HepG2 (cell line): ENCODE data around the gene WDR6. TPM values are rescaled to one million over a fixed set of nuclear protein-coding genes. Genes with fewer than 3 reads are reported as not detected.

Source experiments
- CENPX ChIP-seq: sonication (generic); formaldehyde crosslinking; IDR thresholded peaks from 2 replicates; pipeline ENCODE4 v1.9.0; 2021; ENCODE audit warnings: mild to moderate bottlenecking, missing genetic modification reagents, moderate library complexity
- CHD2 ChIP-seq: IDR thresholded peaks from 2 replicates; pipeline ENCODE4 v1.6.1; 2011; ENCODE audit warnings: low read depth, low read length, improper control_type of control experiment
- CREB1 ChIP-seq, 2 experiments: fragments of 450-650 bp in 1 of 2; IDR thresholded peaks; 2 replicates each; pipeline ENCODE4 v1.6.1; 2016 to 2017; ENCODE audit warnings: control low read depth in 1 of 2, mild to moderate bottlenecking in 1 of 2, missing compliant biosample characterization in 1 of 2, missing genetic modification characterization in 1 of 2
- ERF ChIP-seq: IDR thresholded peaks from 2 replicates; pipeline ENCODE4 v1.6.1; 2018; ENCODE audit warnings: missing biosample characterization, missing genetic modification reagents
- ETV5 ChIP-seq: IDR thresholded peaks from 2 replicates; pipeline ENCODE4 v1.6.1; 2018; ENCODE audit warnings: missing biosample characterization, missing genetic modification reagents, inconsistent platforms, borderline replicate concordance
- GABPB1 ChIP-seq: IDR thresholded peaks from 2 replicates; pipeline ENCODE4 v1.6.1; 2016; ENCODE audit warnings: mild to moderate bottlenecking, missing genetic modification reagents, moderate library complexity, missing compliant biosample characterization
- IRF1 ChIP-seq: sonication (generic); formaldehyde crosslinking; IDR thresholded peaks from 2 replicates; pipeline ENCODE4 v1.4.0; 2020; ENCODE audit warnings: low read depth, mild to moderate bottlenecking, missing genetic modification reagents
- KDM5A ChIP-seq: fragments of 200-600 bp; sonication (generic); IDR thresholded peaks from 2 replicates; pipeline ENCODE4 v1.7.0; 2018; ENCODE audit warnings: antibody characterized with exemption, mild to moderate bottlenecking, low read length, borderline replicate concordance
- KLF11 ChIP-seq: IDR thresholded peaks from 2 replicates; pipeline ENCODE4 v1.6.1; 2016; ENCODE audit warnings: missing compliant biosample characterization
- KLF12 ChIP-seq: sonication (generic); formaldehyde crosslinking; IDR thresholded peaks from 2 replicates; pipeline ENCODE4 v1.4.0; 2020; ENCODE audit warnings: missing genetic modification reagents, borderline replicate concordance
- MEF2D ChIP-seq: sonication (generic); formaldehyde crosslinking; IDR thresholded peaks from 2 replicates; pipeline ENCODE4 v1.5.1; 2020; ENCODE audit warnings: mild to moderate bottlenecking, missing genetic modification reagents
- MEIS1 ChIP-seq: sonication (generic); formaldehyde crosslinking; IDR thresholded peaks from 2 replicates; pipeline ENCODE4 v1.9.0; 2021; ENCODE audit warnings: mild to moderate bottlenecking, missing genetic modification reagents, moderate library complexity, borderline replicate concordance
- NCOA2 ChIP-seq: sonication (generic); formaldehyde crosslinking; IDR thresholded peaks from 2 replicates; pipeline ENCODE4 v1.8.0; 2022; ENCODE audit warnings: inconsistent platforms
- NRL ChIP-seq: sonication (generic); formaldehyde crosslinking; IDR thresholded peaks from 2 replicates; pipeline ENCODE4 v1.5.0; 2020; ENCODE audit warnings: missing genetic modification reagents, mild to moderate bottlenecking, moderate library complexity, borderline replicate concordance
- PRPF4 ChIP-seq: fragments of 200-400 bp; formaldehyde crosslinking; IDR thresholded peaks from 2 replicates; pipeline ENCODE4 v1.6.1; 2016; ENCODE audit warnings: low read length, low read depth; ENCODE audit not compliant: poor library complexity, severe bottlenecking
- SAFB2 ChIP-seq: sonication (generic); formaldehyde crosslinking; IDR thresholded peaks from 2 replicates; pipeline ENCODE4 v1.5.1; 2020; ENCODE audit warnings: missing genetic modification reagents, low read depth, mild to moderate bottlenecking, borderline replicate concordance
- SP4 ChIP-seq: sonication (generic); formaldehyde crosslinking; IDR thresholded peaks from 2 replicates; pipeline ENCODE4 v1.8.1; 2023; ENCODE audit warnings: mild to moderate bottlenecking, missing genetic modification reagents
- TEAD2 ChIP-seq: sonication (generic); formaldehyde crosslinking; IDR thresholded peaks from 2 replicates; pipeline ENCODE4 v1.9.0; 2021; ENCODE audit warnings: missing genetic modification reagents
- TMF1 ChIP-seq: sonication (generic); formaldehyde crosslinking; IDR thresholded peaks from 2 replicates; pipeline ENCODE4 v1.8.1; 2022; ENCODE audit warnings: low read depth, missing genetic modification reagents
- TP53 ChIP-seq: sonication (generic); formaldehyde crosslinking; conservative IDR thresholded peaks from 2 replicates; pipeline ENCODE4 v1.4.0; 2020; ENCODE audit warnings: missing genetic modification reagents
- TSC22D2 ChIP-seq: sonication (generic); formaldehyde crosslinking; IDR thresholded peaks from 2 replicates; pipeline ENCODE4 v1.5.1; 2020; ENCODE audit warnings: missing genetic modification reagents, mild to moderate bottlenecking, borderline replicate concordance
- ZBTB38 ChIP-seq: sonication (generic); formaldehyde crosslinking; IDR thresholded peaks from 2 replicates; pipeline ENCODE4 v1.5.1; 2020; ENCODE audit warnings: mild to moderate bottlenecking, missing genetic modification reagents
- ZNF207 ChIP-seq: fragments of 450-650 bp; IDR thresholded peaks from 2 replicates; pipeline ENCODE4 v1.6.1; 2016; ENCODE audit warnings: antibody characterized with exemption, borderline replicate concordance
- ZNF264 ChIP-seq: sonication (generic); formaldehyde crosslinking; IDR thresholded peaks from 2 replicates; pipeline ENCODE4 v1.4.0; 2020; ENCODE audit warnings: missing genetic modification reagents
- ZNF34 ChIP-seq: sonication (generic); formaldehyde crosslinking; IDR thresholded peaks from 2 replicates; pipeline ENCODE4 v1.4.0; 2020; ENCODE audit warnings: mild to moderate bottlenecking, missing genetic modification reagents, borderline replicate concordance
- ZNF354B ChIP-seq: sonication (generic); formaldehyde crosslinking; IDR thresholded peaks from 2 replicates; pipeline ENCODE4 v1.8.0; 2022; ENCODE audit warnings: mild to moderate bottlenecking, missing genetic modification reagents
- ZNF619 ChIP-seq: sonication (generic); formaldehyde crosslinking; IDR thresholded peaks from 2 replicates; pipeline ENCODE4 v1.4.0; 2020; ENCODE audit warnings: mild to moderate bottlenecking, missing genetic modification reagents
- ZNF674 ChIP-seq: sonication (generic); formaldehyde crosslinking; IDR thresholded peaks from 2 replicates; pipeline ENCODE4 v1.5.0; 2020; ENCODE audit warnings: low read depth, mild to moderate bottlenecking, missing genetic modification reagents
- ZNF713 ChIP-seq: sonication (generic); formaldehyde crosslinking; IDR thresholded peaks from 2 replicates; pipeline ENCODE4 v1.4.0; 2020; ENCODE audit warnings: mild to moderate bottlenecking, missing genetic modification reagents
- polyA plus RNA-seq, 8 experiments: library from polyadenylated mRNA; depleted of rRNA in 3 of 8; stranded (reverse) in 7 of 8; unstranded in 1 of 8; fragments of >200 nt; fragmentation: Illumina TruSeq in 4 of 8; extraction: Trizol in 4 of 8; gene quantifications; 2 replicates each; pipeline versions ENCODE4 v1.2.1 to v1.2.3, GENCODE V29; 2011 to 2016; ENCODE audit warnings: low read depth in 4 of 8, missing spikeins in 1 of 8, mixed read lengths in 1 of 8; ENCODE audit not compliant: insufficient read depth in 1 of 8
- total RNA-seq, 5 experiments: library from RNA; depleted of rRNA; stranded (reverse); fragments of >200 nt; fragmentation: Illumina TruSeq; extraction: Trizol; gene quantifications; 2 replicates each; pipeline ENCODE4 v1.2.3, GENCODE V29; 2016; ENCODE audit warnings: low read depth in 1 of 5
- TF ChIP-seq, protein P1 (sequence below): sonication (generic); formaldehyde crosslinking; IDR thresholded peaks from 2 replicates; pipeline ENCODE4 v1.4.0; 2020; ENCODE audit warnings: missing genetic modification reagents, mild to moderate bottlenecking, borderline replicate concordance

WDR6 gene
- total and polyA plus RNA-seq, 2 of the 13 experiments (the other 11 are each of a cell fraction or from before 2014, with no cell fraction given): 73.4 to 139 TPM

DNA sequence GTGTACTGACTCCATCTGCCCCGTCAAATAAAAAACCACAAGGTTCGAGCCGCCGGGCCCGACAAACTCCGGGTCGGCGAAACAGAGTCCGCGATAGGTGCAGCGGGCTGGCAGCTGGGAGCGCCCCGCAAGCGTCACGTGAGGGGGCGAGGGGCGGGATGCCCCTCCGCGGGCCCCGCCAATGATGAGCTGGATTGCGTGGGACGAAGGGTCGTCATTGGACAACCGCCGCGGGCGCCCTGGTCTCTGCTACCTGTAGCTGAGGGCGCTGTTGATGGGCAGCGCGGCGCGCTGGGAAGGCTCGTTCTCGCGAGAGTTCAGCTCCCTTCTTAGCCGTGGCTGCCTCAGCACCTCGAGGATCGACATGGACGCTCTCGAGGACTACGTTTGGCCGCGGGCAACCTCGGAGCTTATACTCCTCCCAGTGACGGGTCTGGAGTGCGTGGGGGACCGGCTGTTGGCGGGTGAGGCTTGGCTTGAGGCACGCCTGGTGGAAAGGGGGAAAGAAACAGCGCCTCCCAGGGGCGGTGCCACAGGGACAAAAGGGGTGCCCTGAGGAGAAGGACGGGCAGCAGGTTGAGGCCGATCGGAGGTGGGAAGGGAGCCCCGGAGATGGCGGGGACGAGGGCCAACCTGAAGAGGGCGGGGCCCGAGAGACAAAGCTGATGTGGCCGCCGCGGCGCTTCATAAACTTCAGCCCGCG lies at the start of gene WDR6 (continued):
- TF ChIP-seq ZNF674 (CRISPR knock-in tag) (no peak), ZNF713 (CRISPR knock-in tag) (no peak), ZNF34 (CRISPR knock-in tag) (0 out of 2 replicates have a peak, but pooled peaks have one; percentile 68), KLF11 (CRISPR knock-in tag) (0 out of 2 replicates have a peak, but pooled peaks have one; percentile 45), TP53 (CRISPR knock-in tag) (0 out of 2 replicates have a peak, but pooled peaks have one; percentile 31), CREB1 (IDR thresholded peaks at IDR 0.05) (peak; percentile 83), CREB1 (CRISPR knock-in tag; IDR thresholded peaks at IDR 0.05) (peak; percentile 82), KLF12 (no peak), KDM5A (peak; percentile 89), NCOA2 (CRISPR knock-in tag) (no peak), CHD2 (peak; percentile 97), MEIS1 (CRISPR knock-in tag) (peak; percentile 77; the same call in 1 of the 2 replicates), IRF1 (no peak; the same call in 1 of the 2 replicates), ZNF619 (CRISPR knock-in tag) (no peak), ZNF354B (CRISPR knock-in tag) (no peak), SAFB2 (CRISPR knock-in tag) (0 out of 2 replicates have a peak, but pooled peaks have one; percentile 57), PRPF4 (no peak), ZNF207 (no peak), TEAD2 (no peak), CENPX (no peak), GABPB1 (CRISPR knock-in tag) (peak; percentile 66; the same call in 1 of the 2 replicates), MEF2D (CRISPR knock-in tag) (no peak; the same call in 1 of the 2 replicates), ERF (CRISPR knock-in tag) (peak; percentile 74; the same call in 1 of the 2 replicates), SP4 (CRISPR knock-in tag) (peak; percentile 49; the same call in 1 of the 2 replicates), TSC22D2 (CRISPR knock-in tag) (peak; percentile 53; the same call in 1 of the 2 replicates), ETV5 (peak; percentile 41; the same call in 1 of the 2 replicates), ZNF264 (CRISPR knock-in tag) (peak; percentile 5; the same call in 1 of the 2 replicates), NRL (no peak), ZBTB38 (CRISPR knock-in tag) (no peak; the same call in 1 of the 2 replicates), TMF1 (CRISPR knock-in tag) (peak; percentile 62; the same call in 1 of the 2 replicates)
- TF ChIP-seq, protein P1, sequence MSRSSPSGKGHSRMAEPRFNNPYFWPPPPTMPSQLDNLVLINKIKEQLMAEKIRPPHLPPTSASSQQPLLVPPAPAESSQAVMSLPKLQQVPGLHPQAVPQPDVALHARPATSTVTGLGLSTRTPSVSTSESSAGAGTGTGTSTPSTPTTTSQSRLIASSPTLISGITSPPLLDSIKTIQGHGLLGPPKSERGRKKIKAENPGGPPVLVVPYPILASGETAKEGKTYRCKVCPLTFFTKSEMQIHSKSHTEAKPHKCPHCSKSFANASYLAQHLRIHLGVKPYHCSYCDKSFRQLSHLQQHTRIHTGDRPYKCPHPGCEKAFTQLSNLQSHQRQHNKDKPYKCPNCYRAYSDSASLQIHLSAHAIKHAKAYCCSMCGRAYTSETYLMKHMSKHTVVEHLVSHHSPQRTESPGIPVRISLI: no peak
